Choroid plexus epithelial cell (primary cell): Measurements from ENCODE around the gene ILKAP.
"Not testable (repeated sequence)": the region's sequence is repeated elsewhere in the genome, so short reads cannot be mapped to it uniquely, and the experiment has no call there.

Source experiments
- DNase-seq: peaks from one replicate; pipeline ENCODE4 v3.0.0-alpha.2; 2010; ENCODE audit warnings: low read depth
- H3K4me3 ChIP-seq: 2 replicates; pipeline ENCODE4 v1.5.1; 2011; ENCODE audit warnings: low read depth, mild to moderate bottlenecking, control low read depth, low read length, moderate library complexity
- CTCF ChIP-seq: conservative IDR thresholded peaks from 2 replicates; pipeline ENCODE4 v1.5.1; 2011; ENCODE audit warnings: low read depth, mild to moderate bottlenecking, control low read depth, inconsistent platforms, low read length, moderate library complexity

The ILKAP gene

GRCh38 chr2:238173692-238174091, 29.8 kb downstream of the ILKAP start:
- TF ChIP-seq CTCF: peak; percentile 31
- DNase-seq: no peak
- H3K4me3 ChIP-seq: no peak overlapping the region

GRCh38 chr2:238172439-238172838, 31.1 kb downstream of the ILKAP start:
- DNase-seq: no peak
- no peak for TF ChIP-seq CTCF
- no peak overlapping the region for H3K4me3 ChIP-seq

GRCh38 chr2:238171575-238172187, 31.8 kb downstream of the ILKAP start:
- no peak for DNase-seq
- no peak for TF ChIP-seq CTCF

GRCh38 chr2:238171072-238171431, 32.4 kb downstream of the ILKAP start:
- H3K4me3 ChIP-seq, DNase-seq: not testable (repeated sequence)

More at GRCh38 chr2:238171575-238172187, 31.8 kb downstream of the ILKAP start:
- no peak overlapping the region for H3K4me3 ChIP-seq

DNA sequence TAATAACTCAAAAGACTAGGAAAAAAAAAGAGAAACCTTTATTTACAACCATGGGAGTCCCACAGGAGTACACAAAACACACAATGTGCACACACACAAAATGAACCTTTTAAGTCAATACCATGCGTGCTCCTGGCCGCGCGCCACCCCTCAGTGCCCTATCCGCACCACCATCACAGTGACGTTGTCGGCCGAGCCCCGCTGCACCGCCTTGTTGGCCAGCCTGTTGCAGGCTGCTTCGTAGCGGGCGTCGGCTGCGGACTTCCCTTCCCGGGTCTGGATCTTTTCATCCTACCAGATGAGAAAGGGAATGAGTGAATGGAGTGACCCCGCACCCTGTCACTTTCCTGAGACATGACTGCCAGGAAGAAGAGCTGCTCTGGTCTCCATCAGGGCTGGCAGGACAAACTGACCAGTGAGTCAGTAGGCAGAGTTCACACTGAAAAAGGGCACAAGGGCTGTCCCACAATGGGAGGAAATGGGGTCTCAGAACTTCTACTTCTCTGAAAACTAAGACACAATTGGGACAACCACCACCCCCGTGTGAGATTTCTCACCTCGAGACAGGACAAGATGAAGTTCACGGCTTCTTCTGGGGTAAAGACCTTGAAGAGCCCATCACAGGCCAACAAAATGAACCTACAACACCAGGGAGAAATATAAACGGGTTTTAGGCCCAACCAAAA, 33.0 kb downstream of the ILKAP start:
- no peak overlapping the region for H3K4me3 ChIP-seq
- DNase-seq: no peak

GRCh38 chr2:238169708-238170251, 33.7 kb downstream of the ILKAP start:
- H3K4me3 ChIP-seq: peak overlapping the region; percentile 12
- TF ChIP-seq CTCF: no peak
- DNase-seq: peak; percentile 97

More for the DNA sequence above, 33.0 kb downstream of the ILKAP start:
- no peak for TF ChIP-seq CTCF

- peak; percentile 8 for TF ChIP-seq CTCF
- H3K4me3 ChIP-seq: peak overlapping the region; percentile 12
- DNase-seq: peak; percentile 97
Observed at GRCh38 chr2:238169048-238169707, 34.3 kb downstream of the ILKAP start.
